A549 (cell line): ENCODE data around the gene SMAD5. TPM values are rescaled to one million over a fixed set of nuclear protein-coding genes. Genes with fewer than 3 reads are reported as not detected.

ENCODE experiments used
- ATAC-seq, 2 experiments: fragments of 200-7000 bp in 1 of 2; fragments of >200 bp in 1 of 2; cut with Nextera tagmentation in 1 of 2; cut with Tn5 transposase in 1 of 2; 3 replicates each; pipeline versions ENCODE4 v1.8.0 to v1.9.1; 2018 to 2020; ENCODE audit warnings: mild to moderate bottlenecking in 1 of 2, moderate library complexity in 1 of 2
- CTCF ChIA-PET: fragments of 300-600 bp; sonication (Branson Sonifier 250); formaldehyde crosslinking; extraction: SDS; loops from one replicate; lab custom pipeline; 2021; ENCODE audit warnings: antibody characterized with exemption, inconsistent platforms; lab: Yijun Ruan, JAX
- POLR2A ChIA-PET: fragments of 350-600 bp; formaldehyde crosslinking; extraction: SDS; loops from one replicate; lab custom pipeline; 2021; ENCODE audit warnings: antibody characterized with exemption, inconsistent platforms; lab: Yijun Ruan, JAX
- DNase-seq, 2 experiments: peaks; one replicate each; pipeline versions ENCODE4 v3.0.0 to v3.0.0-alpha.2; 2011 to 2016; ENCODE audit warnings: low read depth in 1 of 2, low spot score in 1 of 2
- FAIRE-seq: peaks from 2 replicates; lab custom pipeline; 2011; peaks lifted over from hg19 to GRCh38; lab: Jason Lieb, UNC
- H3K27ac ChIP-seq, 2 experiments: fragments of >200 bp; sonication (Bioruptor Twin); formaldehyde crosslinking; 3 replicates each; pipeline ENCODE4 v1.5.1; 2016 to 2017
- H3K4me1 ChIP-seq: fragments of >200 bp; sonication (Bioruptor Twin); formaldehyde crosslinking; 3 replicates; pipeline ENCODE4 v1.6.1; 2016
- H3K4me2 ChIP-seq: fragments of >200 bp; sonication (Bioruptor Twin); formaldehyde crosslinking; 3 replicates; pipeline ENCODE4 v1.6.1; 2016
- H3K4me3 ChIP-seq: fragments of >200 bp; sonication (Bioruptor Twin); formaldehyde crosslinking; 3 replicates; pipeline ENCODE4 v1.5.1; 2016
- H3K9me3 ChIP-seq: fragments of >200 bp; sonication (Bioruptor Twin); formaldehyde crosslinking; 3 replicates; pipeline ENCODE4 v1.6.1; 2016
- BCL3 ChIP-seq: fragments of >200 bp; sonication (Bioruptor Twin); formaldehyde crosslinking; IDR thresholded peaks from 3 replicates; pipeline ENCODE4 v1.6.1; 2016
- CBX8 ChIP-seq: fragments of 200-600 bp; sonication (generic); IDR thresholded peaks from 2 replicates; pipeline ENCODE4 v1.6.1; 2016
- CHD2 ChIP-seq: fragments of 150-350 bp; IDR thresholded peaks from 2 replicates; pipeline ENCODE4 v1.6.1; 2014; ENCODE audit warnings: low read length; ENCODE audit not compliant: partially characterized antibody
- CHD4 ChIP-seq: fragments of 200-600 bp; sonication (generic); IDR thresholded peaks from 2 replicates; pipeline ENCODE4 v1.6.1; 2016; ENCODE audit warnings: antibody characterized with exemption, mild to moderate bottlenecking, borderline replicate concordance
- EHMT2 ChIP-seq: fragments of 200-600 bp; sonication (generic); IDR thresholded peaks from 2 replicates; pipeline ENCODE4 v1.6.1; 2016; ENCODE audit warnings: antibody characterized with exemption, low read depth, mild to moderate bottlenecking, moderate library complexity
- ESRRA ChIP-seq: fragments of 150-350 bp; IDR thresholded peaks from 2 replicates; pipeline ENCODE4 v1.6.1; 2014; ENCODE audit warnings: mild to moderate bottlenecking, low read length, borderline replicate concordance
- FOSL2 ChIP-seq, 2 experiments: fragments of 450-650 bp in 1 of 2; fragments of >200 bp in 1 of 2; sonication (Bioruptor Twin) in 1 of 2; formaldehyde crosslinking; IDR thresholded peaks; 2 replicates each; pipeline versions ENCODE4 v1.5.0 to v1.6.1; 2016 to 2020; ENCODE audit warnings: mild to moderate bottlenecking in 1 of 2, moderate library complexity in 1 of 2
- FOXS1 ChIP-seq: fragments of 250-450 bp; sonication (Bioruptor Pico); IDR thresholded peaks from 2 replicates; pipeline ENCODE4 v1.5.0; 2020; ENCODE audit warnings: mild to moderate bottlenecking, moderate library complexity
- GATA3 ChIP-seq: IDR thresholded peaks from 2 replicates; pipeline ENCODE4 v1.6.1; 2012; ENCODE audit warnings: borderline replicate concordance
- HOXA7 ChIP-seq: fragments of 250-450 bp; sonication (Bioruptor Pico); IDR thresholded peaks from 2 replicates; pipeline ENCODE4 v1.5.0; 2020; ENCODE audit warnings: mild to moderate bottlenecking, moderate library complexity
- HOXB13 ChIP-seq: fragments of 250-450 bp; sonication (Bioruptor Pico); IDR thresholded peaks from 2 replicates; pipeline ENCODE4 v1.5.0; 2020; ENCODE audit warnings: low read depth, mild to moderate bottlenecking, moderate library complexity
- HOXB5 ChIP-seq: fragments of 250-450 bp; sonication (Bioruptor Pico); IDR thresholded peaks from 2 replicates; pipeline ENCODE4 v1.5.0; 2020; ENCODE audit warnings: mild to moderate bottlenecking, moderate library complexity
- JUNB ChIP-seq: fragments of >200 bp; sonication (Bioruptor Twin); formaldehyde crosslinking; IDR thresholded peaks from 2 replicates; pipeline ENCODE4 v1.6.1; 2016
- KDM5A ChIP-seq: fragments of 200-600 bp; sonication (generic); IDR thresholded peaks from 2 replicates; pipeline ENCODE4 v1.6.1; 2016; ENCODE audit warnings: antibody characterized with exemption, mild to moderate bottlenecking
- MAFK ChIP-seq: fragments of 450-650 bp; IDR thresholded peaks from 2 replicates; pipeline ENCODE4 v1.6.1; 2014; ENCODE audit not compliant: partially characterized antibody
- MAZ ChIP-seq: fragments of 150-350 bp; IDR thresholded peaks from 2 replicates; pipeline ENCODE4 v1.6.1; 2014; ENCODE audit warnings: antibody characterized with exemption, low read depth, low read length, borderline replicate concordance
- NPAS2 ChIP-seq: fragments of 250-450 bp; sonication (Bioruptor Pico); IDR thresholded peaks from 2 replicates; pipeline ENCODE4 v1.8.0; 2022; ENCODE audit warnings: mild to moderate bottlenecking, moderate library complexity, borderline replicate concordance
- NR3C1 ChIP-seq: fragments of >200 bp; sonication (Bioruptor Twin); formaldehyde crosslinking; IDR thresholded peaks from 3 replicates; pipeline ENCODE4 v1.6.1; 2017
- POLR2AphosphoS2 ChIP-seq: conservative IDR thresholded peaks from 2 replicates; pipeline ENCODE4 v1.6.1; 2012; ENCODE audit warnings: low read length, improper control_type of control experiment, inconsistent platforms
- RARB ChIP-seq: fragments of 250-450 bp; sonication (Bioruptor Pico); IDR thresholded peaks from 2 replicates; pipeline ENCODE4 v1.8.0; 2021; ENCODE audit warnings: mild to moderate bottlenecking, moderate library complexity
- REST ChIP-seq: fragments of 200-600 bp; sonication (generic); IDR thresholded peaks from 2 replicates; pipeline ENCODE4 v1.6.1; 2016; ENCODE audit warnings: antibody characterized with exemption, mild to moderate bottlenecking, moderate library complexity
- RFX5 ChIP-seq: fragments of 450-650 bp; IDR thresholded peaks from 2 replicates; pipeline ENCODE4 v1.7.1; 2014; ENCODE audit warnings: antibody characterized with exemption, mild to moderate bottlenecking, moderate library complexity
- TFCP2L1 ChIP-seq: fragments of 250-450 bp; sonication (Bioruptor Pico); IDR thresholded peaks from 2 replicates; pipeline ENCODE4 v1.5.0; 2021; ENCODE audit warnings: mild to moderate bottlenecking
- ZFP36 ChIP-seq: fragments of 450-650 bp; IDR thresholded peaks from 2 replicates; pipeline ENCODE4 v1.6.1; 2014; ENCODE audit warnings: borderline replicate concordance; ENCODE audit not compliant: partially characterized antibody
- ZSCAN20 ChIP-seq: fragments of 250-450 bp; sonication (Bioruptor Pico); IDR thresholded peaks from 2 replicates; pipeline ENCODE4 v1.8.0; 2022; ENCODE audit warnings: mild to moderate bottlenecking, moderate library complexity
- WGBS: methylation state at CpG from one replicate; pipeline ENCODE4 v1.1.6; 2017; ENCODE audit errors: missing lambda C conversion rate; 5-methylcytosine and 5-hydroxymethylcytosine counted together
- polyA plus RNA-seq, 4 experiments: library from polyadenylated mRNA; depleted of rRNA in 3 of 4; stranded (reverse); fragments of >200 nt; fragmentation: RNase III in 1 of 4; extraction: RNeasy Plus Mini Kit Qiagen cat#74134 plus additional on column Dnase treatment in 1 of 4; gene quantifications; 2 replicates in 3 of 4; 3 replicates in 1 of 4; pipeline ENCODE4 v1.2.3, GENCODE V29; 2011 to 2017
- TF ChIP-seq, protein P1 (sequence below): fragments of 250-450 bp; sonication (Bioruptor Pico); IDR thresholded peaks from 2 replicates; pipeline ENCODE4 v1.5.0; 2020; ENCODE audit warnings: low read depth, mild to moderate bottlenecking, moderate library complexity
- TF ChIP-seq, protein P2 (sequence below): fragments of 150-350 bp; IDR thresholded peaks from 2 replicates; pipeline ENCODE4 v1.6.1; 2014; ENCODE audit warnings: low read depth, mild to moderate bottlenecking, low read length

SMAD5 gene
- polyA plus RNA-seq, 2 of the 4 experiments (the other 2 are of a cell fraction) = 17.1 to 101 TPM

GRCh38 chr5:136106351-136107031 lies 26.2 kb upstream of the SMAD5 start:
- POLR2A ChIA-PET = no interaction called here
- H3K4me1 ChIP-seq = no peaks in the 10 kb centered on the region
- CTCF ChIA-PET = interaction anchor here (1.2 kb wide), 1 partner anchor 26 kb away, joined by 4 read pairs; the partner anchor contains the start of gene SMAD5

DNA sequence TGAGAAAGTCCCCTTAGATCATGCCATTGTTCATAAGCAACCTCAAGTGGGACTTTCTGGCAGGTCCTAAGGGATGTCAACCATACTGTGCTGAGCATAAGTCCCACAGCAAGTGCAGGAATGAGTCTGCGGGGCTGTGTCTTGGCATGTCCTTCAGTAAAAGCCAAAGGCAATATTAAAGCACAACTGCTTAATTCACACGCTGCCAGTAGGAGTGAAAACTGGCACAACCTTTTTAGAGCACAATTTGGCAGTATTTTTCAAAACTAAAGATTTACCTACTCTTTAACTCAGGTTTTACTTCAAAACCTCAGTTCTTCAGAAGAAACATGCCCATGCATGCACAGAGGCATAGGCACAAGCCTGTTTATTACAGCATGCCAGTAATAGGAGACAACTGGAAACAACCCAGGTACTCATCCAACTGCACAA lies 24.4 kb upstream of the SMAD5 start:
- no peak for ATAC-seq
- DNase-seq = no peak
- 83% methylated on average over 2 of the region's 2 CpGs for WGBS
- no peak for FAIRE-seq
- Histone ChIP-seq H3K9me3 (no peaks in the 10 kb centered on the region), H3K4me1 (no peaks in the 10 kb centered on the region), H3K4me2 (no peak overlapping the region), H3K27ac (peak overlapping the region in 1 of 2 experiments; percentile 10; a peak in 1 of 6 replicates), H3K4me3 (no peak overlapping the region)
- ChIA-PET POLR2A (no interaction called here), CTCF (no interaction called here)
- no peak for TF ChIP-seq ESRRA
- TF ChIP-seq, protein P1, sequence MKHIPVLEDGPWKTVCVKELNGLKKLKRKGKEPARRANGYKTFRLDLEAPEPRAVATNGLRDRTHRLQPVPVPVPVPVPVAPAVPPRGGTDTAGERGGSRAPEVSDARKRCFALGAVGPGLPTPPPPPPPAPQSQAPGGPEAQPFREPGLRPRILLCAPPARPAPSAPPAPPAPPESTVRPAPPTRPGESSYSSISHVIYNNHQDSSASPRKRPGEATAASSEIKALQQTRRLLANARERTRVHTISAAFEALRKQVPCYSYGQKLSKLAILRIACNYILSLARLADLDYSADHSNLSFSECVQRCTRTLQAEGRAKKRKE = no peak
- TF ChIP-seq ZSCAN20 (CRISPR knock-in tag) = no peak
- no peak for TF ChIP-seq JUNB
- TF ChIP-seq NR3C1 = no peak
- TF ChIP-seq HOXA7 (CRISPR knock-in tag) = no peak
- no peak for TF ChIP-seq FOSL2 (IDR thresholded peaks at IDR 0.05)
- TF ChIP-seq FOSL2 (CRISPR knock-in tag; IDR thresholded peaks at IDR 0.05) = no peak
- no peak for TF ChIP-seq CHD2
- no peak for TF ChIP-seq NPAS2 (CRISPR knock-in tag)
- TF ChIP-seq MAZ = no peak
- no peak for TF ChIP-seq GATA3
- TF ChIP-seq MAFK = no peak
- no peak for TF ChIP-seq FOXS1 (CRISPR knock-in tag)
- TF ChIP-seq POLR2AphosphoS2 = no peak
- TF ChIP-seq HOXB5 (CRISPR knock-in tag) = no peak
- no peak for TF ChIP-seq CHD4

More at GRCh38 chr5:136106351-136107031, 26.2 kb upstream of the SMAD5 start:
- 68% methylated on average over 6 of the region's 6 CpGs for WGBS
- H3K4me3 ChIP-seq = no peak overlapping the region
- DNase-seq (no peak), ATAC-seq (no peak), FAIRE-seq (no peak)
- H3K27ac ChIP-seq = no peak overlapping the region
- TF ChIP-seq CHD2 = no peak
- TF ChIP-seq, protein P2, sequence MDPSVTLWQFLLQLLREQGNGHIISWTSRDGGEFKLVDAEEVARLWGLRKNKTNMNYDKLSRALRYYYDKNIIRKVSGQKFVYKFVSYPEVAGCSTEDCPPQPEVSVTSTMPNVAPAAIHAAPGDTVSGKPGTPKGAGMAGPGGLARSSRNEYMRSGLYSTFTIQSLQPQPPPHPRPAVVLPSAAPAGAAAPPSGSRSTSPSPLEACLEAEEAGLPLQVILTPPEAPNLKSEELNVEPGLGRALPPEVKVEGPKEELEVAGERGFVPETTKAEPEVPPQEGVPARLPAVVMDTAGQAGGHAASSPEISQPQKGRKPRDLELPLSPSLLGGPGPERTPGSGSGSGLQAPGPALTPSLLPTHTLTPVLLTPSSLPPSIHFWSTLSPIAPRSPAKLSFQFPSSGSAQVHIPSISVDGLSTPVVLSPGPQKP = no peak
- no peak for TF ChIP-seq TFCP2L1 (CRISPR knock-in tag)
- TF ChIP-seq BCL3 = no peak
- TF ChIP-seq EHMT2 = no peak
- no peak for TF ChIP-seq CBX8
- TF ChIP-seq REST = no peak
- no peak for TF ChIP-seq ZSCAN20 (CRISPR knock-in tag)
- TF ChIP-seq ZFP36 = no peak
- no peak for TF ChIP-seq RARB (CRISPR knock-in tag)
- no peak for TF ChIP-seq KDM5A
- no peak for TF ChIP-seq RFX5
- no peak for TF ChIP-seq MAFK
- no peak for TF ChIP-seq HOXB13 (CRISPR knock-in tag)
- TF ChIP-seq NR3C1 = no peak
- no peak for TF ChIP-seq GATA3
- TF ChIP-seq FOSL2 (IDR thresholded peaks at IDR 0.05) = no peak
- no peak for TF ChIP-seq FOSL2 (CRISPR knock-in tag; IDR thresholded peaks at IDR 0.05)
- H3K9me3 ChIP-seq = no peaks in the 10 kb centered on the region
- no peak overlapping the region for H3K4me2 ChIP-seq
